HG03103 (cell line): Measurements from ENCODE around the gene PPDPF.
A peak's percentile ranks its signal among the peaks of the same experiment; 100 is the strongest.
"Not testable (repeated sequence)": the region's sequence is repeated elsewhere in the genome, so short reads cannot be mapped to it uniquely, and the experiment has no call there.

Experiments used
- ATAC-seq: cut with Tn5 transposase; IDR thresholded peaks from one replicate; pipeline ENCODE4 v1.9.1; 2021; ENCODE audit warnings: low read depth; ENCODE audit not compliant: unreplicated experiment

PPDPF gene

GRCh38 chr20:63520504-63520933, at the start of gene PPDPF:
PPDPF (plus strand) TSS chr20:63520765; CDS start chr20:63521309, 544 bp downstream.
- ATAC-seq, result peak; percentile 54

GRCh38 chr20:63471002-63471716, 49.4 kb upstream of the PPDPF start:
- no peak for ATAC-seq

GRCh38 chr20:63471717-63471980, 48.9 kb upstream of the PPDPF start:
- ATAC-seq, result no peak

- no peak for ATAC-seq
Measured at GRCh38 chr20:63471981-63472831, 48.4 kb upstream of the PPDPF start, which contains the start of gene KCNQ2. KCNQ2 (minus strand) TSS chr20:63472655; CDS start chr20:63472463, 192 bp downstream.

- ATAC-seq, result no peak
Measured at GRCh38 chr20:63472862-63473390, 47.6 kb upstream of the PPDPF start.

- ATAC-seq, result no peak
Measured at GRCh38 chr20:63473555-63474449, 46.8 kb upstream of the PPDPF start.

GRCh38 chr20:63475209-63475608, 45.4 kb upstream of the PPDPF start:
- ATAC-seq, result no peak

GRCh38 chr20:63477061-63477616, 43.4 kb upstream of the PPDPF start:
- no peak for ATAC-seq

- ATAC-seq, result no peak
Measured at GRCh38 chr20:63477944-63478343, 42.6 kb upstream of the PPDPF start.

- ATAC-seq, result no peak
Measured at GRCh38 chr20:63478346-63479302, 41.9 kb upstream of the PPDPF start.

GRCh38 chr20:63479695-63480419, 40.7 kb upstream of the PPDPF start:
- ATAC-seq, result not testable (repeated sequence)

- no peak for ATAC-seq
Measured at GRCh38 chr20:63481503-63481902, 39.1 kb upstream of the PPDPF start.

GRCh38 chr20:63482021-63482587, 38.5 kb upstream of the PPDPF start:
- ATAC-seq, result no peak

GRCh38 chr20:63483834-63484233, 36.7 kb upstream of the PPDPF start:
- no peak for ATAC-seq

GRCh38 chr20:63484236-63484635, 36.3 kb upstream of the PPDPF start:
- ATAC-seq, result no peak

GRCh38 chr20:63484651-63485403, 35.7 kb upstream of the PPDPF start:
- no peak for ATAC-seq

GRCh38 chr20:63486300-63486855, 34.2 kb upstream of the PPDPF start:
- no peak for ATAC-seq
